Right kidney (tissue), 1 donor: ENCODE results near the gene COPS7A.
"Not testable (repeated sequence)": the region's sequence is repeated elsewhere in the genome, so short reads cannot be mapped to it uniquely, and the experiment has no call there.

Source experiments
- DNase-seq: peaks from one replicate; pipeline ENCODE4 v3.0.0-alpha.2; 2016

Gene COPS7A

DNA sequence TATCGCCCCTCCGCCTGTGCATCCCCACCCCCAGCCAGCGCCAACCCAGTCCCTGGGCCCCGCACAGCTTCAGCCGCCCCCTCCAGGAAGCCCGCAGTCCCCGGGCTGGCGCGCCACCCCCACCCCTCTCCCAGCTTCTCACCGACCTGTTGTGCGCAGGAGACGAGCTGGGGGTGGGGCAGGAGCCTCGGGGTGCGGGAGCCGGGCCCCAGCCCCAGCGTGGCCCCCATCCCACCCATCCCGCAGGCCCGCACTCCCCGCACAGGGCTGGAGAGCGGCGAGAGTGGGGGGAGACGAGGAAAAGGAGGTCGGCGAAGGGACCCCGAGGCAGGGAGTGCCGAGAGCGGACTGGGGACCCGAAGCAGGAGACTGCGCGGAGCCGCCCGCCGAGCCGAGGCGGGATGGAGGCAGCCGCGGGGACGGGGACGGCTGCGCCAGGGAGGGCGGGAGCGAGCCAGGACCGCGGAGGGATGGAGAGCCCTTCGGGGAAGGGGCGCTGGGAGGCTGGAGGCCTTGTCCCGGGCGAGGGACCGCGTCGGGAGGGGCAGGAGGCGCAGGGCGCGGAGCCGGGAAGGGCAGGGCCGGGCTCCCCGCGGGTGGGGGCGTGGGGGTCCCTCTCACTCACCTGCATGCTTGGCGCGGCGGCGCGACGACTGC is 23.7 kb upstream of the COPS7A start:
- peak; percentile 77 for DNase-seq

DNA sequence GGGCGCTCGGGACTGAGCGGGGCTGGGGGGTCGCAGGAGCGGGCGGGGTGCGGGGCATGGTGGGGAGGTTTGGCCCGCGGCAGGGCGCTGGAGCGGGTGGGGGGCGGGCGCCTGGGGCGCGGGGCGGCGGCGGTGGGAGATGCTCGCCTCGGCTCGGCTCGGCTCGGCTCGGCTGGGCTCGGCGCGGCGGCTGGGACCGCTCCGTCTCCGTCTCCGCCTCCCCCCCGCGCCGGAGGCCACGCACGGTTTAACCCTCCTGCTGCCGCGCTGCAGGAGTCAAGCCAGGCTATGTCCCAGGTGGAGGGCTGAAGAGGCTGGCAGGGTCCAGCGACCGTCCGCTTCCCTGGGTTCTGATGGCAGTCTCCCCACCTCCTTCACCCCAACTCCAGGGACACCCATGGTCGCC is 23.2 kb upstream of the COPS7A start, which contains the start of gene PIANP:
TSS of gene PIANP (minus strand) at position 170 of the 406 bp plus-strand sequence. CDS start 2,754 bp downstream, outside the sequence.
- peak; percentile 75 for DNase-seq

DNA sequence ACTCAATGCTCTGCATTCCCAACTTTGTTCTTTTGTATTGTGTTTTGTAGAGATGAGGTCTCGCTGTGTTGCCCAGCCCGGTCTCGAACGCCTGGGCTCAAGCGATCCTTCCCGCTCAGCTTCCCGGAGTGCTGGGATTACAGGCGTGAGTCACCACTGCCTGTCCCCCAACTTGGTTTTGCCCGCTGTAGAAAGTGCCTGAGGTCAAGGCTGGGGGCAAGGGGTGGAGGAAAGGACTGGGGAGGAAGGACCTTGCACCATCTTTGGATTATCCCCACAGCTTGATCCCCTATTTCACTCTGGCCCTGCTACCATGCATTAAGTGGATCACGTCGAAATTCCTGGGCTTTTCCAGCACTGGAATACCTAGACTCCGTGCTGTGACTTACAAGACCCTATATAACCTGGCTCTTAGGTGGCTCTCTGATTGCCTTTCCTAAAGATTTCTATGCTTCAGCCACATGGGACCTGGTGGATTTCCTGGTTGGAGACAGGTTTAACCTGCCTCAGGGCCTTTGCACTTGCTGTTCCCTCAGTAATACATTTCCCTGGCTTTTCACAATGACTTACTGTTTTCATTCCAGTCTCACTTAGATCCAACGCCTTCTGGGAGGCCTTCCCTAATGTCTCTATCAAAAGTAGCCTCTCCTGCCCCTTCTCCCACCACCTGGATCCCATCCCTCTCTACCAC is 22.6 kb upstream of the COPS7A start:
- DNase-seq = no peak

DNA sequence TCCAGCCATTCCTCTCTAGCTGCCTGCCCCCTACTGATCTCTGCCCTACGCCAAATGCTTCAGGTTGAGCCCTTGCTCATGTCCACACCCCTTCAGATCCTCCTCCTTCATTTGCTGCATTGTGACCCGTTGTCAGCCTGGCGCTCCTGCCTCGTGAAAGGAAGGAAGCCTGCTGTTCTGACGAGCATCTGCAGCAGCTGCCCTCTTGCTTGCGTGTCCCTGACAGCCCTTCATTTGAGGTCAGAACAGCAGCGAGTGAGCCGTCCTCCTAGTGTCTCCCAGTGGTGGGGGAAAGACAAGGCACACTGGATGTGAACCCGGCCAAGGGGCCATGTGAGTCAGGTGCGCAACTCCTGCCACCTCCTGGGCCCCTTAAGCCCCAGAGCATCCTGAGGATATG is 20.2 kb upstream of the COPS7A start:
- DNase-seq = no peak

DNA sequence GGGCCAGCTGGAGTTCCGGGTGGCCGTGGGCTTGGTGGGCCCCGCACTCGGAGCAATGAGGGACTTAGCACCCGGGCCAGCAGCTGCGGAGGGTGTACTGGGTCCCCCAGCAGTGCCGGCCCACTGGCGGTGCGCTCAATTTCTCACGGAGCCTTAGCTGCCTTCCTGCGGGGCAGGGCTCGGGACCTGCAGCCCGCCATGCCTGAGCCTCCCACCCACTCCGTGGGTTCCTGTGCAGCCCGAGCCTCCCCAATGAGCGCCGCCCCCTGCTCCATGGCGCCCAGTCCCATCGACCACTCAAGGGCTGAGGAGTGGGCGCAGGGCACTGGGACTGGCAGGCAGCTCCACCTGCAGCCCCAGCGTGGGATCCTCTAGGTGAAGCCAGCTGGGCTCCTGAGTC is 15.5 kb upstream of the COPS7A start:
- DNase-seq = not testable (repeated sequence)

DNA sequence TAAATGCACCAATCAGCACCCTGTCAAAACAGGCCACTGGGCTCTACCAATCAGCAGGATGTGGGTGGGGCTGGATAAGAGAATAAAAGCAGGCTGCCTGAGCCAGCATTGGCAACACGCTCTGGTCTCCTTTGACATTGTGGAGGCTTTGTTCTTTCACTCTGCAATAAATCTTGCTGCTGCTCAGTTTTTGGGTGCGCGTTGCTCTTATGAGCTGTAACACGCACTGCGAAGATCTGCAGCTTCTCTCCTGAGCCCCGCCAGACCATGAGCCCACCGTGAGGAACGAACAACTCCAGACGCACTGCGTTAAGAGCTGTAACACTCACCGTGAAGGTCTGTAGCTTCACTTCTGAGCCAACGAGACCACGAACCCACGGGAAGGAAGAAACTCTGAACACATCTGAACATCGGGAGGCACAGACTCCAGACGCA is 14.9 kb upstream of the COPS7A start:
- no peak for DNase-seq

DNA sequence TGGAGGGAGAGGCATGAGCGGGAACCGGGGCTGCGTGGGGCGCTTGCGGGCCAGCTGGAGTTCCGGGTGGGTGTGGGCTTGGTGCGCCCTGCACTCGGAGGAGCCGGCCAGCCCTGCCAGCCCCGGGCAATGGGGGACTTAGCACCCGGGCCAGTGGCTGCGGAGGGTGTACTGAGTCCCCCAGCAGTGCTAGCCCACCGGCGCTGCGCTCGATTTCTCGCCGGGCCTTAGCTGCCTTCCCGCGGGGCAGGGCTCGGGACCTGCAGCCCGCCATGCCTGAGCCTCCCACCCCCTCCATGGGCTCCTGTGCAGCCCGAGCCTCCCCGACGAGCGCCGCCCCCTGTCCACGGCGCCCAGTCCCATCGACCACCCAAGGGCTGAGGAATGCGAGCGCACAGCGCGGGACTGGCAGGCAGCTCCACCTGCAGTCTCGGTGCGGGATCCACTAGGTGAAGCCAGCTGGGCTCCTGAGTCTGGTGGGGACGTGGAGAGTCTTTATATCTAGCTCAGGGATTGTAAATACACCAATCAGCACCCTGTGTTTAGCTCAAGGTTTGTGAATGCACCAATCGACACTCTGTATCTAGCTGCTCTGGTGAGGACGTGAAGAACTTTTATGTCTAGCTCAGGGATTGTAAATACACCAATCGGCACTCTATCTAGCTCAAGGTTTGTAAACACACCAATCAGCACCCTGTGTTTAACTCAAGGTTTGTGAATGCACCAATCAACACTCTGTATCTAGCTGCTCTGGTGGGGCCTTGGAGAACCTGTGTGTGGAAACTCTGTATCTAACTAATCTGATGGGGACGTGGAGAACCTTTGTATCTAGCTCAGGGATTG is 7.6 kb upstream of the COPS7A start:
- not testable (repeated sequence) for DNase-seq

DNA sequence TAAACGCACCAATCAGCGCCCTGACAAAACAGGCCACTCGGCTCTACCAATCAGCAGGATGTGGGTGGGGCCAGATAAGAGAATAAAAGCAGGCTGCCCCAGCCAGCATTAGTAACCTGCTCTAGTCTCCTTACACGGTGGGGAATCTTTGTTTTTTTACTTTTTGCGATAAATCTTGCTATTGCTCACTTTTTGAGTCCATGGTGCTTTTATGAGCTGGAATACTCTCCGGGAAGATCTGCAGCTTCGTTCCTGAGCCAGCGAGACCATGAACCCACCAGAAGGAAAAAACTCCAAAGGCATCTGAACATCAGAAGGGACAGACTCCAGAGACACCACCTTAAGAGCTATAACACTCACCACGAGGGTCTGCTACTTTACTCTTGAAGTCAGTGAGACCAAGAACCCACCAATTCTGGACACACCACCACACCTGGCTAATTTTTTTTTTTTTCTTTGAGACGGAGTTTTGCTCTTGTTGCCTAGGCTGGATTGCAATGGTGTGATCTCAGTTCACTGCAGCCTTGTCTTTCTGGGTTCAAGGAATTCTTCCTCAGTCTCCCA is 6.9 kb upstream of the COPS7A start:
- no peak for DNase-seq

DNA sequence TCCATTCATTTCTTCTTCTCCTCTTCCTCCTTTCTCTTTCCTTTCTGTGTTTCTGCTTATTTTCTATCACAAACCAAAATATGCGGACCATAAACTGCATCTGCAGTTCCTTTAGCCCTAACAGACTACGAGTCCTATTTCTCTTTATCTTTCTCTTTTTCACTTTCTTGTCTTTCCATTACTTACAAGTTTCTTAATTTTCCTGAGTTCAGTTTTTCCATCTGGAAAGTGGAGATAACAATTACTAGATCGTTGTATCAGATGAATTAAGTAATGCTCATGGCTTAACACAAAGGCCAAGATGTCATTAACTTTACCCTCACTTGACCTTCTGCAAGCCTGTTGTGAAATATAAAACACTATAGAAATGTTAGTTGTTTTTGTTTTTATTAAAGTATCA is 983 bp upstream of the COPS7A start:
- no peak for DNase-seq

DNA sequence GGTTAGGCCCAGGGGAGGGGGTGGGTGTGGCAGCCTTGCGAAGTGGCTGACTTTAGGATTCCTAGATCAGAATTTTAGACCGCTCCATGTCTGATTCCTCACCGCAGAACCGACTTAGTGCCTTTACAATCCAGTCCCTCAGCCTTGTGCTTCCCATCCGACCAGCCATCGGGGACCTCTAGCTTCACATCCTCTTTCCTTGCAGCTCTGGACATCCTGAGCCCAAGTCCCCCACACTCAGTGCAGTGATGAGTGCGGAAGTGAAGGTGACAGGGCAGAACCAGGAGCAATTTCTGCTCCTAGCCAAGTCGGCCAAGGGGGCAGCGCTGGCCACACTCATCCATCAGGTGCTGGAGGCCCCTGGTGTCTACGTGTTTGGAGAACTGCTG is 557 bp downstream of the COPS7A start:
- no peak for DNase-seq

DNA sequence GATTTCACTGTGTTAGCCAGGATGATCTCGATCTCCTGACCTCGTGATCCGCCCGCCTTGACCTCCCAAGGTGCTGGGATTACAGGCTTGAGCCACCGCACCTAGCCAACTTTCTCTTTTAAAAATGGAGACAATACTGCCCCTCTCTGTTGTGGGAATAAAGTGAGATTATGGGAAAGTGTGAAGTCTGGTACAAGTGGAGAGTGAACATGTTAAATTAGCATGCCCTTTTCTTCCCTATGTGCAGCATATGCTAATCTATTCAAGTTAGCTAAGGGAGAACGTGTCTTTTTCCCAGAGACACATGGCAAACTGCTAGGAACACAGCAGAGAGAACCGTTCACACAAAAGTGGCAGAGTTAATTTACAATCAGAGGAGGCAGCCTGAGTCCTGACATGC is 1.5 kb downstream of the COPS7A start:
- DNase-seq = no peak

DNA sequence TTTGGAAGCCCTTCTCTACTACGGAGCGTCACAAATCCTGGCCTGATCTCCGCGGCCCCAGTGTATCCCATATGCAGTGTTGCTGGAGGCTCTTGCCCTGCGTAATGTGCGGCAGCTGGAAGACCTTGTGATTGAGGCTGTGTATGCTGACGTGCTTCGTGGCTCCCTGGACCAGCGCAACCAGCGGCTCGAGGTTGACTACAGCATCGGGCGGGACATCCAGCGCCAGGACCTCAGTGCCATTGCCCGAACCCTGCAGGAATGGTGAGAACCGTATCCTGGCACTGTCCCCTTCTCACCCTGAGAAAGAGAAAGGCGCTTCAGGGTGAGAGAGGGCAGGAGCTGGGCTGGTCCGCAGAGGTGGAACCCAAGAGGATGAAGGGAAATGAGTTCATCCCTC is 5.3 kb downstream of the COPS7A start:
- no peak for DNase-seq

DNA sequence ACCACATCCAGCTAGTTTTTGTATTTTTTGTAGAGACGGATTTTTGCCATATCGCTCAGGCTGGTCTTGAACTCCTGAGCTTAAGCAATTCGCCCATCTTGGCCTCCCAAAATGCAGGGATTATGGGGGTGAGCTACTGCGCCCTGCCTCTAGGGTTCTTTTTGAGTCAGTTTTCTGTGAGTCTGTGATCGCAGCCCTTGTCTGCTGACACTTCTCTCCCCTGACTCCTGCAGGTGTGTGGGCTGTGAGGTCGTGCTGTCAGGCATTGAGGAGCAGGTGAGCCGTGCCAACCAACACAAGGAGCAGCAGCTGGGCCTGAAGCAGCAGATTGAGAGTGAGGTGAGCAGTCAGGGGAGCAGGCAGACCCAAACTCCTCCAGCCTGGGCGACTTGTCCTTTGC is 6.3 kb downstream of the COPS7A start:
- DNase-seq = no peak

DNA sequence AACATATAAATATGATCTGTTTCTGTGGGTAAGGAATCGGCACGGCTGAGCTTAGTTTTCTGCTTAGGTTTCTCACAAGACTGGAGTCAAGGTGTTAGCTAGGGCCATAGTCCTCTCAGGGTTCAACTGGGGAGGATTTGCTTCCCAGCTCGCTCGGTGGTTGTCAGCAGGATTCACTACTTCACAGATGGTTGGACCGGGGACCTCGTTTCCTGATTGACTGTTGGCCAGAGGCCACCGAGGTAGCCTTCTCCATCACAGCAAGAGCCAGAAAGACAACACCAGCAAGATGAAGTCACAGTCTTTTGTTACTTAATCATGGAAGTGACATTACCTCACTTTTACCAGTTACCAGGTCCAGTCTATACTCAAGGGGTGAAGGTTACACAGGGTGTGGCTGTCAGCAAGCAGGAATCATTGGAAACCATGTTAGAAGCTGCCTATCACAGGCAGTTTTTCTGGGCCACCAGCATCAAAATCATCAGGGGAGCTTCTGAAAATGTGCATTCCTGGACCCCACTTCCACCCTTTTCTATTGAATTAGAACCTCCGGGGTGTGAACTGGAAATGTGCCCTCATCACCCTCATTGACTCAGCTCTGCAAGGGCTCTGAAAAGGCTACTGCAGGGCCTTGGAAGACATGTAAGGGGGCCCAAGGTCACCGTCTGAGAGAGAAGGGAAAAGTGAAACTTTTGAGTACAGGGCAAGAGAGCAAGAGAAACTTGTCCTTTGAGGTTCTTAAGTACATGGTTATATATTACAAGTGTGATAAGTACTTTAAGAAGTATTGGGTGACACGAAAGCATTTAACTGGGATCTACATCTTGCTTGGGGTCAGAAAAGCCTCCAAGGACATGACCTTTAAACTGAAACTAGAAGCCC is 10.9 kb downstream of the COPS7A start:
- no peak for DNase-seq

DNA sequence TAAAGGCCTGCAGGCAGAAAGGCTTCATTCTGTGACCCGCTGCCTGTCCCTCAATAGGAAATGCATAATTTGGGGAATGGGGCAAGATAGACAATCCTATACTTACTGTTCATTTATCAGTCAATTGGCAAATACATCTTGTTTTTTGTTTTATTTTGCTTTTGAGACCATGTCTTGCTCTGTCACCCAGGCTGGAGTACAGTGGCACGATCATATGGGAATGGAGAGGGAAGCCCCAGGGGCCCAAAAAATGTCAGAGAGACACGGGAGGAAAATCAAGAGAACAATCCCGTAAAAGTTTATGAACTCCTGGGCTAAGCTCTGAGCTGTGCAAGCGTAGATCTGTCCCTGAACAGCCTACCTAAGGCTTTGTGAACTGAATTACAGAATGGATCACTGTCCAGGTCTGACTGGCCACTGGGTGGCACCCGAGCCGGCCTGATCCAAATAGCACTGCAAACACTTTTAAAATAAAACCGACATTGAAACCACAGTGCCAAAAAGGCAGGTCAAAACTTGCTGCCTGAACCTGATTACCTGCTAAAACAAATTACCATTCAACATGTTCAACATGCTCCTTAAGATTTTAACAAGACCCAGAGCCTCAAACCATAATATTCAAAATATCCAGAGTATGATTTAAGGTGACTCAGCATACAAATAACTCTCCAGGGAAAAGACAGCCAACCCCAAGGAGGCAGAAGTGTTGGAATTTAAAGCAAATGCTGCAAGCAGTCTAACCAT is 11.8 kb downstream of the COPS7A start:
- DNase-seq = no peak

DNA sequence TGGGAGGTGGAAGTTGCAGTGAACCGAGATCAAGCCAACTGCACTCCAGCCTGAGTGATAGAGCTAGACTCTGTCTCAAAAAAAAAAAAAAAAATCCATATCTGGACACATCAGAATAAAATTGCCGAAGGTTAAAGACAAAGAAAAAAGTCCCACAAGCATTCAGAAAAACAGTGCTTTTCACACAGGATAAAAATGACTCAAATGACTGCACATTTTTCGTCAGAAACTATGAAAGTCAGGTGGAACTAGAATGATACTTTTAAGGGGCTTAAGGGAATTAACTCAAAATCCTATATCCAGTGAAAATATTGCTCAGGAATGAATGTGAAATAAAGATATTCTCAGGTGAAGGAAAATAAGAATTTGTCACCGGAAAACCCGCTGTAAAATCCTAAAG is 12.9 kb downstream of the COPS7A start:
- DNase-seq = no peak

DNA sequence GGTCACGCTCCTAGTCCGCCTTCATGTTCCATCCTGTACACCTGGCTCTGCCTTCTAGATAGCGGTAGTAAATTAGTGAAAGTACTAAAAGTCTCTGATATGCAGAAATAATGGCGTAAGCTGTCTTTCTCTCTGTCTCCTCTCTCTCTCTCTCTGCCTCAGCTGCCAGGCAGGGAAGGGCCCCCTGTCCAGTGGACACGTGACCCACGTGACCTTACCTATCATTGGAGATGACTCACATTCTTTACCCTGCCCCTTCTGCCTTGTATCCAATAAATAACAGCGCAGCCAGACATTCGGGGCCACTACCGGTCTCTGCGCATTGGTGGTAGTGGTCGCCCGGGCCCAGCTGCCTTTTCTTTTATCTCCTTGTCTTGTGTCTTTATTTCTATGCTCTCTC is 18.2 kb downstream of the COPS7A start:
- DNase-seq = not testable (repeated sequence)

DNA sequence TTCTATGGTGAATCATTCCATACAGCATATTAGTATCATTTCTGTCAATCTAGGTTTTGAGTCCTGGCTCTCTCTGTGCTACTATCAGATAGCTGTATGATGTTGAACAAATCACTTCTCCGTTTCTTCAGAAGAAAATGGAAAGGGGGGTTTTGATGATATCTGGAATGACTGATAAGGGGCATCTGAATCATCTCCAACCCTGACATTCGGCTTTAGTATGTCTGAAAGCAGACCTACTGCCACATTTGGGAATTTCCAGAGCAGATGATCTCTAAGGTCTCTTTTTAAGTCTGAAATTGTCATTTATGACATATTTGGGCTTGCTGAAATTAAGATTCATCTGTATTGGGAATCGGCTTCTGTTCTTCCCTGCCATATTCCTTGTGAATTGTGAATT is 19.0 kb downstream of the COPS7A start:
- no peak for DNase-seq

DNA sequence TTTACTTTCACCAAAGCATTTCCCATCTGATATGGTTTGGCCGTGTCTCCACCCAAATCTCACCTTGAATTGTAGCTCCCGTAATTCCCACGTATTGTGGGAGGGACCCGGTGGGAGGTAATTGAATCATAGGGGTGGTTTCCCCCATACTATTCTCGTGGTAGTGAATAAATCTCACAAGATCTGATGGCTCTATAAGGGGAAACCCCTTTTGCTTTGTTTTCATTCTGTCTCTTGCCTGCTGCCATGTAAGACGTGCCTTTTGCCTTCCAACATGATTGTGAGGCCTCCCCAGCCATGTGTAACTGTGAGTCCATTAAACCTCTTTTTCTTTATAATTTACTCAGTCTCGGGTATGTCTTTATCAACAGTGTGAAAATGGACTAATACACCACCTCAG is 19.5 kb downstream of the COPS7A start:
- not testable (repeated sequence) for DNase-seq

DNA sequence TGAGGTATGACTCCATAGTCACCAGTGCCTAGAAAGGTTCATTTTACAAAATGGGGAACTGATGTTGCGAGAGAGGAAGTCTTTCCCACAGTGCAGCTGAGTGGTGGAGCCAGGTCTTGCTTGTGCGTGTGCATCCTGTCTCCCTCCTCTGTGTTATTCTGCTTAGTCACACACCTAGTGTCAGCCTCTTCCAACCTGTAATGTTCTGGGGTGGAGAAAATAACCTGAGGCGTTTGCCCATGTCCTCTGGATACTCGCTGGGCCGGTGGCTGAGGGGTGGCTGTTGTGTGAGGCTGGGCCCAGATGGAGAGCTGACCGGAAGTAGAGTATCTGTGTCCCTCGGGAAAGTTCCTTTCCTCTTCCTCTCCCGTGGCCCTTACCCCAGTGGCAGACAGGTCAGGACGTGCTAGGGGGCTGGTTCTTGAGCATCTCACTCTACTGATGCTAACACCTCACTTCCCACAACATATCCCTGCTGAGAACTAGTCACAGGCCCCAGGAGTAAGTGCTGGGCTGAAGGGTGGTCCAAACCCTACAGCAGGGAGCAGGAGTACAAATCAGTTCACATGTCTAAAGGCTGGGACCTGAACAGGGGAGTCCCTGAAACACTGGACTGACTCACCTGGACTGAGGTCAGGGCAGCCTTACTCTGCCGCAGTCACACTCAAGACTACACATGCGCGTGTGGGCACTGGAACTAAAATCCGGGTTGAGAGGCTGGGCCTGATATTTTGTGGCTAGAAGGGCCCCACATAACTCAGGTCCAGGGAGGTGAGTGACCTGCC is 22.1 kb downstream of the COPS7A start:
- no peak for DNase-seq
